HL-60 (cell line): ENCODE data around the gene USP24.

Experiments used
- CTCF ChIP-seq: IDR thresholded peaks from one replicate; pipeline ENCODE4 v1.5.1; 2011; ENCODE audit warnings: low read length, control low read depth, inconsistent platforms; ENCODE audit not compliant: insufficient read depth
- GABPA ChIP-seq: IDR thresholded peaks from 2 replicates; pipeline ENCODE4 v1.6.1; 2012; ENCODE audit warnings: low read depth
- POLR2AphosphoS5 ChIP-seq: IDR thresholded peaks from 2 replicates; pipeline ENCODE4 v1.6.1; 2012; ENCODE audit warnings: low read depth

GRCh38 chr1:55213885-55214211 lies 1.3 kb downstream of the USP24 start:
- no peak for TF ChIP-seq CTCF
- TF ChIP-seq POLR2AphosphoS5, result no peak
- no peak for TF ChIP-seq GABPA
